Ureter (tissue), 1 donor: ENCODE results near the gene ANKFN1. TPM values are rescaled to one million over a fixed set of nuclear protein-coding genes. Genes with fewer than 3 reads are reported as not detected.

Source experiments
- DNase-seq: peaks from one replicate; pipeline ENCODE4 v3.0.0-alpha.2; 2020; ENCODE audit warnings: low spot score
- total RNA-seq: library from RNA; stranded (reverse); gene quantifications from one replicate; pipeline ENCODE4 v1.2.4, GENCODE V29; 2023
- donor health status: DM: yes; HTN: yes; CAD: no.

Gene ANKFN1
- total RNA-seq, 1 donor from 2014 or later: 33.9 TPM

DNA sequence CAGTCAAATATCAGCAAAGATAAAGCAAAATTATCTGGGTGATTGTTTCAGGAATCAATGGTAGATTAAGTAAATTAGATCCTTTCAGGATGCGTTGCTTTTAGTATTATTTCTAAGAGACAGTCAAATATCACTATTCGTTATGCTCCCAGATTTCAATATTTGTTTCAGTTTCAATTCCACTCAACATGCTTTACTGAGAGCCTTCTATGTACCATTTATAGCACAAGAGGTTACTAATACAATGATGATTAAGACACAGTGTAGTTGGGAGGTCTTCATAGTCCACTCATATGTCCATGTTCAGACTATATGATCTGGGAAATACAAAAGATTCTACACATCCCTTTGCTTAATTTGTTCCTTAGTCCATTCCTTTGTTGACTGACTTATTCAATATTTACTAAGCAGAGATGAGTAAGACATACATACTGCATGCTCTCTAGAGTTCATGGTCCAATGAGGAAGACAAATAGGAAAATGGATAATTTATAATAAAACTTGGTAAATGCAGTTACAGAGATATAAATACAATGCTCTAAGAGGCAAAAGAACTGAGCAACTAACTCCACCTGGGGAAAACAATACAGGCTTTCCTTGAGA lies 352.0 kb downstream of the ANKFN1 start:
- DNase-seq: no peak

GRCh38 chr17:56506349-56506748 lies 353.1 kb downstream of the ANKFN1 start:
- DNase-seq: no peak

DNA sequence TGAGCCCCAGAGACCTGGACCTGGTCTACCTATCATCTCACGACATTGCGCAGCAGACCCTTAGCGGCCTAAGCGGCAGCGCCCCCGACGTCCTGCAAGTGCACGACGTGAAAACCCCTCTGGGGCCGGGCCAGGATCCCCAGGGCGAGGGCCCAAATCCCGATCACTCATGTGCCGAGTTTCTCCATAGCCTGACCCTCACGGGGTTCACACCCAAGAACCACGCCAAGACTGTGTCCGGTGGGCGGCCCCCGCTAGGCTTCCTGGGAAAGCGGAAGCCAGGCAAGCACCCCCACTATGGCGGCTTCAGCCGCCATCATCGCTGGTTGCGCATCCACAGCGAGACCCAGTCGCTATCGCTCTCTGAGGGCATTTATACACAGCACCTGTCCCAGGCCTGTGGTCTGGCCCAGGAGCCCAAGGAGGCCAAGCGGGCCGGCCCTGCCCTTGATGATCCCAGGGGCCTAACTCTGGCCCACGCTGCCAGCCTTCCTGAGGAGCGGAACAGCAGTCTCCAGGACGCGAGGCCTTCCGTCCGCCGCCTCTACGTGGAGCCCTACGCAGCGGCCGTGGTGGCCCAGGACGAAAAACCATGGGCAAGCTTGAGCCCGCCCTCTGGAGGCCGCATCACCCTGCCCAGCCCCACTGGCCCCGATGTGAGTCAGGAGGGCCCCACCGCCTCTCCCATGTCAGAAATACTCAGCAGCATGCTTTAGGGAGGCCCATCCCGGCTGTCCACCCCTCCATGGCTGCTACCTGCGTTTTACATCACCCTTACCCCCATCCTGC lies 357.5 kb downstream of the ANKFN1 start:
- DNase-seq: no peak

GRCh38 chr17:56514264-56514663 lies 361.0 kb downstream of the ANKFN1 start:
- no peak for DNase-seq

- no peak for DNase-seq
These were observed 361.6 kb downstream of the ANKFN1 start for GRCh38 chr17:56514899-56515298.

DNA sequence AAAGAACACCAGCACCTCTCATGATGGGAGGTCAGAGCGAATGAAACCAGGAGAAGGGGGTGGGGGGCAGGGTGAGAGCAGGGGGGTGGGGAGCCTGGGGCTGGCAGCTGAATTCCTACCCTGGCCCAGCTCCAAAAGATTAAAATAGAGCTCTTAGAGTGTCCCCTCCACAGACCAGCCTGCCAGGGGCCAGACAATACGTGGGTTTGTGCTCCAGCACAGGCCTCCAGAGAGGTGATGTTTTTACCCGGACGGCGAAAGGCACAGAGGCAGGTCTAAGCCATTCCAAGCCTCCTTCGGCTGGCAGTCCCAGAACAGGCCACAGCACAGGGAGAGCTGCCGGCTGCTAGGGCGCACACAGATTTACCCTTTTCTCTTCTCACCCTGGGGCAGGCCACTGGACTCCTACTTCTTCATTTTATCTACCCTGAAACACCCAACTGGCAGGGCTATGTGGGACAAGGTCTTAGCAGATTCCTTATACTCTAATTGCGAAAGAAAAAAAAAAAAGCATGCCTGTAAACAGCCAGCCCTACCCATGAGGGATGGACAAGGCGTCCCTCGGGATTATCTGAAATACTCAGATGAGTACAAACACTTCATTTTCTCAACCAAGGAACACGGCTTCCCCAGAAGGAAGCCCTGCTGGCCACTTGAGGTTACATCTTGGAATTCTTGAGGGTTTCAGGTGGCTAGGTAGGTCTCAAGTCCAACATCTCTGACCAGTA lies 368.3 kb downstream of the ANKFN1 start:
- DNase-seq: no peak

DNA sequence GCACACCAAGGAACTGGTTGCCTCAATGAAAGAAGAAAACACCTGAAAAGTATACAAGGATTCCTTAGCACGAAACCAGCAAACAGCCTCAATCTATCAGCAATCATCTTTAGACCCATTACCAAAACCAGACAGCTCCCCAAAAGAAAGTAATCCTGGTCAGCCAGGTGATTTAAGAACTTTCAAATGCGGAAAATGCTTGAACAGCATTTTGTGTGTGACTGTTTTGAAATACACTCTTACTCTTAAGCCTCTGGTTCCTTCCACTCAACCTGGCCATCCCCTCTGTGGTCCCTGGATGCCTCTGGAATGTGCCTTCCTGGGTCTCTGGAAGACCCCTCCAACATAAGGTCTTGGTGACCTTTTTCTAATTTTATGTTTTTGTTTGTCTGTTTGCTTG lies 369.8 kb downstream of the ANKFN1 start:
- DNase-seq: no peak

- DNase-seq: no peak
These were observed 375.4 kb downstream of the ANKFN1 start for GRCh38 chr17:56528696-56529095.

DNA sequence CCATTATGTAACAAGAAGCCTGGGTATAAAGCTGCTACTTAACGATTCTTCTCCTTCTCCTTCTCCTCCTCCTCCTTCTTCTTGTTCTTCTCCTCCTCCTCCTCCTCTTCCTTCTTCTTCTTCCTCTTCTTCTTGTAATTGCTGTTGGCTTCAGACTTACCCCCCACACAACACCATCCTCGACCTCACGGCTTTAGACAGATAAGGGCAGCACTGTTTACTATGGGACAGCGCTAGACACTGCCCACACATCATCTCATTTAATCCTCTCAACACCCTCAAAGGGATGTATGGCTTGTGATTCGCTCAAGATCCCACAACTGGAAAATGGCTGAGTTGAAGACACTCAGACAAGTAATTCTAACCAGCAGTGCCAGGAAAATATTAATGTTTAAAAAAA lies 379.7 kb downstream of the ANKFN1 start:
- DNase-seq: no peak

DNA sequence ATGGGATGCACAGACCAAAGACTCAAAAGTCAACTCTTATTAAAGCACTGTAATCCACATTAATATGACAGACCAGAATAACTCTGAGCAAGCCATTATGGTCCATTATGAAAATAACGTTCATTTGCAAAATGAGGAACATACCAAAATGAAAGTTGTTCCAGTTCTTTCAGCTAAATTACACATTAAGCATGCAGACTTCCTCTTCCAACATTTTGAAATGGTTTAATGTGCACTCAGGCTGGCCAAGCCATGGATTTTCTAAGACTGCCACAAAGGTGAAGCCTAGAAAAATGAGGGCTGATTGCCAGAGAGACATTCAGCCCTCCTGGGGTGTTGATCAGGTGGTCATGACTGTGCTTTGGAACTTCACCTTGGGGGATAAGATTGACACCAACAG lies 383.5 kb downstream of the ANKFN1 start:
- DNase-seq: no peak

GRCh38 chr17:56540836-56541235 lies 387.6 kb downstream of the ANKFN1 start:
- no peak for DNase-seq

DNA sequence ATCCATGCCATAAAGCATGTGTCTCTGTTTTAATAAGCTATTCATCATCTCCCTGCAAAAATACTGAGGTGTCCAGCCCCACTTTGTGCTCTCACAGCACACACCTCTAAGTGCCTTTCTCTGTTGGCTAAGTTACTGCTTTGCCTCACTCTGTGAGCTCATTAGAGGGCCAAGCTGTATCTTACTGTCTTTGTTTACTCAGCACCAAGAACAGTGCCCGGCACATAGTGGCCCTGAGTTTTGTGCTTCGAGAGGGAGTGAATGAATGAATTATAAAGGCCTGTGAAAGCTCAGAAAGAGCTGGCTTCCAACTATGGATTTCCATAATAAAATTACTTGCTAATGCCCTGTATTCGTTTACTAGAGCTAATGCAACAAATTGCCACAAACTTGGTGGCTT lies 390.0 kb downstream of the ANKFN1 start:
- DNase-seq: no peak

- DNase-seq: no peak
These were observed 391.8 kb downstream of the ANKFN1 start for GRCh38 chr17:56545106-56545505.

GRCh38 chr17:56545930-56546329 lies 392.7 kb downstream of the ANKFN1 start:
- DNase-seq: no peak

DNA sequence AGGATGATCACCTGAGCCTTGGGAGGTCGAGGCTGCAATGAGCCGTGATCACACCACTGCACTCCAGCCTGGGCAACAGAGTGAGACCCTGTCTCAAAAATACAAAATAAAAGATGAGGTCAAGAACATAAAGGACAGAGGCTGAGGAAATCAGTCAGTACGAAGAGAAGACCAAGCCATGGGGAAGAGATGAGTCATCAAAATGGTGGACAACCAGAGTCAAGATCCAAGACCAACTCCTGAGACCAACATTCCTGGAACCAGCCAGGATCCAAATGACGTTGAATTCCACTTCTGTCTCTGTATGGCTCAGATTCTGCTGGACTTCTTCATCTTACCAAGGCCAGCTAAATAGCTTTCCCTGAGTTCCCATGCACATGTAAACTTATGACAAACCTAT lies 395.4 kb downstream of the ANKFN1 start:
- DNase-seq: no peak

DNA sequence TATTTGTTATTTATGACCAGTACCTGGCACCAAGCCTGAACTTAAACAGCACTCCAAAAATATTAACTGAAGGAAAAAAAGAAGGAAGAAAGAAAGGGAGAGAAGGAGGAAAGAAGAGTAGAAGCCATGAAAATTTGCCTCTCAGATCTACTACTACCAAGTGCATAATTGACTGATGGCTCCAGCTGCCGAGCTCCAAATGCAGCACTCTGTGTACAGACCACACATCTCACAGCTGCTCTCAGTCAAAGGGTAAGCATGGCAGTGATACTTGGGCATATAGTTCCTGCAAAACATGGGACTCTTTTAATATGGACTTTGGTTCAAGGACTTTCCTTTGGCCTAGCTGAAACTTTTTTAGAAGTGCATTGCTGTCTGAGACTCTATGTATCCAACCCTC lies 396.2 kb downstream of the ANKFN1 start:
- DNase-seq: no peak

- DNase-seq: no peak
These were observed 404.4 kb downstream of the ANKFN1 start for GRCh38 chr17:56557682-56558081.

- no peak for DNase-seq
These were observed 404.8 kb downstream of the ANKFN1 start for GRCh38 chr17:56558088-56558487.
